A673 (cell line): Measurements from ENCODE around the gene PHYH.

Experiments used
- EZH2 ChIP-seq: fragments of 200-600 bp; sonication (generic); IDR thresholded peaks from 2 replicates; pipeline ENCODE4 v1.6.1; 2017; ENCODE audit warnings: borderline replicate concordance, low read depth, mild to moderate bottlenecking, mixed read lengths, antibody characterized with exemption, low read length; ENCODE audit not compliant: poor library complexity, severe bottlenecking
- TF ChIP-seq, protein P1 (sequence below): fragments of 300-800, 200-600 bp; sonication (generic); conservative IDR thresholded peaks from 2 replicates; pipeline ENCODE4 v1.5.1; 2017; ENCODE audit warnings: low read depth, mild to moderate bottlenecking, antibody characterized with exemption, low read length, moderate library complexity, mixed read lengths

DNA sequence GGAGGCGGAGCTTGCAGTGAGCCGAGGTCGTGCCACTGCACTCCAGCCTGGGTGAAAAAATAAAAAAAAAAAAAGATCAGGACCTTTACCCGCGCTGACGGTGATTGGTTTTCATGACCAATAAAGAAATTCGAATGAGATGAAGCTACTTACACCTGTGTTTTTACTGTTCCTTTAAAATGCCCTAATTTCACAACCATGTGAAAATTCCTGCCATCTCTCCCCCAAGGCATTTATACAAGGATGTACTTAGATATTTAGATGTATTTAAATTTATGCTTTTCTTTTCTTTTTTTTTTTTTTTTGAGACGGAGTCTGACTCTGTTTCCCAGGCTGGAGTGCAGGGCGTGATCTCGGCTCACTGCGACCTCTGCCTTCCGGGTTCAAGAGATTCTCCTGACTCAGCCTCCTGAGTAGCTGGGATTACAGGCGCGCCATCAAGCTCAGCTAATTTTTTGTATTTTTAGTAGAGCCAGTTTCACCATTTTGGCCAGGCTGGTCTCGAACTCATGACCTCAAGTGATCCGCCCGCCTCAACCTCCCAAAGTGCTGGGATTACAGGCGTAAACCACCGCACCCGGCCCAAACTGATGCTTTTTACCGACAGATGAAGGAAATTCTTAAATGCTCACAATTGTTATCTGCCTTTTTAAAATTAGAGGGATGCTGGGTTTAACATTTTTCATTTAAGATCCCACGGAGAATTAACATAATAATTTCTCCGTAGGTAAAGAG, 3.1 kb upstream of the PHYH start:
- TF ChIP-seq EZH2, result no peak
- TF ChIP-seq, protein P1, sequence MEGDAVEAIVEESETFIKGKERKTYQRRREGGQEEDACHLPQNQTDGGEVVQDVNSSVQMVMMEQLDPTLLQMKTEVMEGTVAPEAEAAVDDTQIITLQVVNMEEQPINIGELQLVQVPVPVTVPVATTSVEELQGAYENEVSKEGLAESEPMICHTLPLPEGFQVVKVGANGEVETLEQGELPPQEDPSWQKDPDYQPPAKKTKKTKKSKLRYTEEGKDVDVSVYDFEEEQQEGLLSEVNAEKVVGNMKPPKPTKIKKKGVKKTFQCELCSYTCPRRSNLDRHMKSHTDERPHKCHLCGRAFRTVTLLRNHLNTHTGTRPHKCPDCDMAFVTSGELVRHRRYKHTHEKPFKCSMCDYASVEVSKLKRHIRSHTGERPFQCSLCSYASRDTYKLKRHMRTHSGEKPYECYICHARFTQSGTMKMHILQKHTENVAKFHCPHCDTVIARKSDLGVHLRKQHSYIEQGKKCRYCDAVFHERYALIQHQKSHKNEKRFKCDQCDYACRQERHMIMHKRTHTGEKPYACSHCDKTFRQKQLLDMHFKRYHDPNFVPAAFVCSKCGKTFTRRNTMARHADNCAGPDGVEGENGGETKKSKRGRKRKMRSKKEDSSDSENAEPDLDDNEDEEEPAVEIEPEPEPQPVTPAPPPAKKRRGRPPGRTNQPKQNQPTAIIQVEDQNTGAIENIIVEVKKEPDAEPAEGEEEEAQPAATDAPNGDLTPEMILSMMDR, result no peak
